Fibroblast of lung (primary cell): ENCODE results near the gene PRKCA.

ENCODE experiments used
- CTCF ChIP-seq, 2 donors: IDR thresholded peaks in 1 of 2; conservative IDR thresholded peaks in 1 of 2; 1 replicate in 1 of 2; 2 replicates in 1 of 2; pipeline ENCODE4 v1.5.1; 2011 to 2012; ENCODE audit warnings: low read length in 2 of 2, control low read depth in 1 of 2, inconsistent platforms in 1 of 2, low read depth in 1 of 2, mild to moderate bottlenecking in 1 of 2
- EZH2 ChIP-seq: IDR thresholded peaks from 2 replicates; pipeline ENCODE4 v1.5.1; 2012; ENCODE audit warnings: low read length, control low read depth, mild to moderate bottlenecking; ENCODE audit errors: missing control alignments

- TF ChIP-seq CTCF (conservative IDR thresholded peaks at IDR 0.05 in 1 of 2, IDR thresholded peaks at IDR 0.05 in 1 of 2; ENCODE audit: low read depth in 1 of 2, low read length in 2 of 2) (no peak), EZH2 (no peak)
Observed at GRCh38 chr17:66417300-66417719, 114.9 kb downstream of the PRKCA start.
